Erythroblast (primary cell): ENCODE measurements around the gene RIMS1.

ENCODE experiments used
- GATA1 ChIP-seq: IDR thresholded peaks from 2 replicates; pipeline ENCODE4 v1.6.1; 2011; ENCODE audit warnings: low read depth, mild to moderate bottlenecking, control low read depth, low read length, moderate library complexity
- POLR2A ChIP-seq: IDR thresholded peaks from 2 replicates; pipeline ENCODE4 v1.6.1; 2011; ENCODE audit warnings: mild to moderate bottlenecking, low read length

DNA sequence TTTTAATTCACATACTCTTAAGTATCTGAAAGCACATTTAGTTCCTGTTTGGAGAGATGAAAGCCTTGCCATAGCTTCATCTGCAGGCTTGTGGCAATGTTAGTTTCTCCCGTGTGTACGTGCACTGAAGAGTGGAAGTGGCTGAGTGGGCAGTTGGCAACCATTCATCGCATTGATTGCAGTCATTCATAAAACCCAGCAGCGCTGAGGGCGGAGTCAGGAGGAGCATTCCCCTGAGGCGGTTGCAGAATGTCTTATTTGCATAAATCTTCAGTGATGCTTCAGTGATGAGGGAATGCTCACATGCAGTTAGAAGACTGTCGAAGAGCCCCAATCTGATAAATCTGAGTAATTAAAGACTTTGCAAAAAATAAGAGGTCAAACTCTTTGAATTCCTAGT lies 79.1 kb downstream of the RIMS1 start:
- TF ChIP-seq POLR2A (no peak), GATA1 (no peak)
